Pancreas (tissue), 10 donors: Measurements from ENCODE around the gene BCL7B. TPM values are rescaled to one million over a fixed set of nuclear protein-coding genes. Genes with fewer than 3 reads are reported as not detected.

Experiments used
- ATAC-seq, 4 donors: fragments of 200-7000 bp; cut with Tn5 transposase; one replicate each; pipeline versions ENCODE4 v1.8.0 to v1.9.1; 2020; ENCODE audit warnings: mild to moderate bottlenecking in 4 of 4, moderate library complexity in 4 of 4
- DNase-seq, 6 donors: peaks; one replicate each; pipeline ENCODE4 v3.0.0-alpha.2; 2020
- FAIRE-seq: peaks from 2 replicates; lab custom pipeline; 2012; peaks lifted over from hg19 to GRCh38; lab: Jason Lieb, UNC
- H3K27ac ChIP-seq, 4 donors: fragments of 200-600 bp; sonication (generic); 1 replicate in 3 of 4; 2 replicates in 1 of 4; pipeline versions ENCODE4 v1.5.0 to v1.8.0; 2020
- H3K27me3 ChIP-seq, 4 donors: fragments of 200-600 bp; one replicate each; pipeline ENCODE4 v1.8.0; 2021
- H3K36me3 ChIP-seq, 3 donors: fragments of 200-600 bp; sonication (generic) in 1 of 3; one replicate each; pipeline versions ENCODE4 v1.5.0 to v1.8.0; 2020 to 2021
- H3K4me1 ChIP-seq, 3 donors: fragments of 200-600 bp; one replicate each; pipeline ENCODE4 v1.8.0; 2021
- H3K4me3 ChIP-seq, 4 donors: fragments of 200-600 bp; sonication (generic) in 2 of 4; one replicate each; pipeline versions ENCODE4 v1.5.0 to v1.8.0; 2020 to 2021
- H3K9me3 ChIP-seq, 4 donors: fragments of 200-600 bp; one replicate each; pipeline ENCODE4 v1.8.0; 2021
- CTCF ChIP-seq, 4 donors: fragments of 200-600 bp; sonication (generic) in 3 of 4; IDR thresholded peaks; one replicate each; pipeline versions ENCODE4 v1.5.0 to v1.8.0; 2021; ENCODE audit warnings: antibody characterized with exemption in 4 of 4
- WGBS, 2 donors: extraction: QIAGEN DNeasy Blood & Tissue Kit; methylation state at CpG; one replicate each; pipeline ENCODE4 v1.1.7; 2013; 5-methylcytosine and 5-hydroxymethylcytosine counted together
- intact Hi-C, 3 donors: fragments of 100-400 bp; cut with DNase I; formaldehyde crosslinking; loops; one replicate each; pipeline versions ENCODE4 v1.11.1 to v1.14.2; 2022
- polyA plus RNA-seq, 2 donors: library from polyadenylated mRNA; stranded (reverse); fragments of 200-250 nt; gene quantifications; one replicate each; pipeline ENCODE4 v1.2.3, GENCODE V29; 2013
- total RNA-seq, 6 donors: library from RNA; stranded (reverse); fragmentation: NEBNext Ultra II Directional in 4 of 6; extraction: Animal tissue kit (Norgen Biotek cat#: 25700) in 4 of 6; gene quantifications; one replicate each; pipeline versions ENCODE4 v1.2.1 to v1.2.4, GENCODE V29; 2021 to 2023
- donor health status: healthy with polysubstance abuse.
- donor health status: DM: no; HTN: no; CAD: no; lungs with moderate emphysema.
- donor health status: DM: no; HTN: no; CAD: no.
- donor health status: control.
- donor health status: control.
- donor health status: Bipolar disorder and iron deficiency.
- donor health status: DM: yes; HTN: yes; CAD: no.
- donor health status: DM: no; HTN: no; CAD: no.
- donor health status: DM: no; HTN: no; CAD: no.
- donor health status: DM: yes; HTN: yes; CAD: no.

Gene BCL7B
- total and polyA plus RNA-seq, 8 donors, result 13.5 to 44.6 (median 17.6) TPM

DNA sequence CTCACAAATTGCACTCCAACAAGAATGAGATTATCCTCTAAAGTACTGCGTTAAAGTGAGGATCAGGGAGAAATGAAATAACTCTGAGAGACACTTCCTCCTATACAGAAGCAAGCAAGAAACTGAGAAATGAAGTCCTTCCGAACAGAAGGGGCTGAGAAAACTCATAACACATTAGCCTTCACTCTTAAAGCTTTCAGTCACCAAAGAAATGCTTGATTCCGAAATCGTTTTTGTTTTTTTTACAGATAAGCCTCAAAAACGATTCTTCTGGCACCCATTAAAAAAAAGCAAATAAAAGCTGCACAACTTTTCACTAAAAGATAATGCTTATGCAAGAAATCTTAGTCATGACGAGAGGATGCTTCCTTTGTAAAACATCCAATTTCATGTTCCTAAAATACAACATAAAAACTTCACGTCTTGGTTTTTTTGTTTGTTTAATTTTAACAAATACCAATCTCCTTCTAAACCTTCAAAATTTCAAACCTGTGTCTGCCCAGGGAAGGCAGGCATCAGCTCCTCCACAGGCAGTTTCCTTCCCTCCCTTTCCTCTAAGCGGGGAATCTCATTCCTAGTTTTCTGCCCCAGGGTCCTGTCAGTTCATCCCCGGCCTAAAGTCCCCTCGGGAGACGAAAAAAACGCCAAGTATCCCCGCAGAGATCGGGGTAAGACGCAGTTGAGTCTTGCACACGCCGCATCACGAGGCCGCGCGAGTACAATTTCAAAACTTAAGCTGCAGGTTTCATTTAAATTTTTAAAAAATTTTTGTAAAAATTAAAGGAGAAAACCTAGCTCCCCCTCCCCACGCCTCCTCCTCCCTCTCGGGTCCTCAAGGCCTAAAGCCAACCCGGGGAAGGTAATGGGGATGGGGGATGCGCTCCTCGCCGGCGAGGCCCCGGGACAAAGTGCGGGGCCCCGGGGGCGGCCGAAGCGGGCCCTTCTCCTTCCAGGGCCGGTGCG lies 36.5 kb downstream of the BCL7B start:
- TF ChIP-seq CTCF (IDR thresholded peaks at IDR 0.05), result no peak
- Histone ChIP-seq H3K4me3 (peak overlapping the region; percentile 64 to 96 (median 89)), H3K27ac (peak overlapping the region; percentile 80 to 97 (median 90)), H3K9me3 (no peaks in the 10 kb centered on the region), H3K36me3 (peaks cover 0 to 6% (median 0%) of the 10 kb centered on the region in 3 donors), H3K4me1 (peaks cover 13 to 27% (median 25%) of the 10 kb centered on the region in 3 donors), H3K27me3 (no peaks in the 10 kb centered on the region)
- FAIRE-seq, result no peak
- intact Hi-C loops, result no loop called here
- 0% methylated on average over 36 of the region's 36 CpGs for WGBS, 2 donors
- peak in 2 of 6 donors; percentile 16 to 19 for DNase-seq
- ATAC-seq, result no peak

GRCh38 chr7:73519867-73520672 lies 37.4 kb downstream of the BCL7B start:
- Histone ChIP-seq H3K27ac (peak overlapping the region in 1 of 4 donors; percentile 95), H3K9me3 (no peaks in the 10 kb centered on the region), H3K36me3 (peaks cover 0 to 6% (median 0%) of the 10 kb centered on the region in 3 donors), H3K4me3 (peak overlapping the region in 2 of 4 donors; percentile 86 to 92), H3K27me3 (no peaks in the 10 kb centered on the region), H3K4me1 (peaks cover 13 to 27% (median 25%) of the 10 kb centered on the region in 3 donors)
- FAIRE-seq, result no peak
- ATAC-seq, result no peak
- WGBS, 2 donors, result 61 to 65% methylated on average over 18 of the region's 18 CpGs
- no peak for TF ChIP-seq CTCF (IDR thresholded peaks at IDR 0.05)
- DNase-seq, result peak in 4 of 6 donors; percentile 13 to 51 (median 24)
- intact Hi-C loops, result no loop called here

GRCh38 chr7:73518470-73518869 lies 39.0 kb downstream of the BCL7B start:
- intact Hi-C loops, result no loop called here

More at GRCh38 chr7:73518470-73518869, 39.0 kb downstream of the BCL7B start:
- WGBS, 2 donors, result 76 to 79% methylated on average over 5 of the region's 5 CpGs
- DNase-seq (peak in 2 of 6 donors; percentile 9 to 21), ATAC-seq (no peak), FAIRE-seq (no peak)
- Histone ChIP-seq H3K4me1 (peaks cover 13 to 27% (median 25%) of the 10 kb centered on the region in 3 donors), H3K27ac (no peak overlapping the region), H3K4me3 (no peak overlapping the region), H3K9me3 (no peaks in the 10 kb centered on the region), H3K36me3 (peaks cover 0 to 13% (median 0%) of the 10 kb centered on the region in 3 donors), H3K27me3 (no peaks in the 10 kb centered on the region)
- no peak for TF ChIP-seq CTCF (IDR thresholded peaks at IDR 0.05)
